VCaP (cell line): ENCODE measurements around the gene GTF3A.

Experiments
- H3K27ac ChIP-seq: fragments of 450-650 bp; 2 replicates; pipeline ENCODE4 v1.5.1; 2017
- TF ChIP-seq, protein P1 (sequence below): fragments of 450-650 bp; conservative IDR thresholded peaks from 2 replicates; pipeline ENCODE4 v1.5.1; 2017; ENCODE audit warnings: mild to moderate bottlenecking, moderate library complexity

GTF3A gene

DNA sequence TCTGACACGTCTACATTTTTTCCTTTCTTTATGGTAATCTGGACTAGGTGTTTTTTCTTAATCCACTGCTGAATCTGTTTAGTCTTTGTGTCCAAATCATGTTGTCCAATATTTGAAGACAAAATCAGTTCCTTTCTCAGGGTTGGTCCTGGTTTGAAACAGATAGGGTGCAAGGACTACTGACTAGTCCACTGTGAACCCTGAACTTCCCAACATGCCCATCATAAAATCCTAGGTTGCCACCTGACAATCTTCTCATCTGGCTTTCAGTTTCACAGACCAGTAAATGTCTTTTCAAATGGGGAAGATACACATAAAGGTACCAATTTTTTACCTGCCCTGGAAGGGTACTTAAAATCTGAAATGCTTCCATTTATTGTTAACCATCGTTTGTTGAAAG lies 12.7 kb downstream of the GTF3A start:
- no peak overlapping the region for H3K27ac ChIP-seq
- TF ChIP-seq, protein P1, sequence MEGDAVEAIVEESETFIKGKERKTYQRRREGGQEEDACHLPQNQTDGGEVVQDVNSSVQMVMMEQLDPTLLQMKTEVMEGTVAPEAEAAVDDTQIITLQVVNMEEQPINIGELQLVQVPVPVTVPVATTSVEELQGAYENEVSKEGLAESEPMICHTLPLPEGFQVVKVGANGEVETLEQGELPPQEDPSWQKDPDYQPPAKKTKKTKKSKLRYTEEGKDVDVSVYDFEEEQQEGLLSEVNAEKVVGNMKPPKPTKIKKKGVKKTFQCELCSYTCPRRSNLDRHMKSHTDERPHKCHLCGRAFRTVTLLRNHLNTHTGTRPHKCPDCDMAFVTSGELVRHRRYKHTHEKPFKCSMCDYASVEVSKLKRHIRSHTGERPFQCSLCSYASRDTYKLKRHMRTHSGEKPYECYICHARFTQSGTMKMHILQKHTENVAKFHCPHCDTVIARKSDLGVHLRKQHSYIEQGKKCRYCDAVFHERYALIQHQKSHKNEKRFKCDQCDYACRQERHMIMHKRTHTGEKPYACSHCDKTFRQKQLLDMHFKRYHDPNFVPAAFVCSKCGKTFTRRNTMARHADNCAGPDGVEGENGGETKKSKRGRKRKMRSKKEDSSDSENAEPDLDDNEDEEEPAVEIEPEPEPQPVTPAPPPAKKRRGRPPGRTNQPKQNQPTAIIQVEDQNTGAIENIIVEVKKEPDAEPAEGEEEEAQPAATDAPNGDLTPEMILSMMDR, result no peak

DNA sequence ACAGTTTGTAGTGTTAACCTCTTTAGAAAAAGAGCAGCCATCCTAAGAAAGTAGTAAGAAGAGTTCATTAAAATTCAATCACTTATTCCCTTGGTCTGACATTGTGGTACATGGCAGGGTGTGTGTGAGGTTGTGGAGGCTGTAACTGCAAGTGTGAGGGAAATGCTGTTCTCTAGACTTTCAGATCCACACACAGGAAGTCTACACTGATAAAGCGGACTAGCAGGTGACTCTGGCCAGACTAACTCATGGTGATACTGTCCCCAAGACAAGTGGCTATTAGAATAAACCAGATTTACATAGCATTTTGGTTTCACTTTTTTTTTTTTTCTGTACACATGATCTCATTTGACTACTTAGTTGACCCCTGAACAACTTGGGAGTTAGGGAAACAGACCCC lies 16.0 kb downstream of the GTF3A start:
- H3K27ac ChIP-seq, result no peak overlapping the region
- TF ChIP-seq, protein P1, result no peak

DNA sequence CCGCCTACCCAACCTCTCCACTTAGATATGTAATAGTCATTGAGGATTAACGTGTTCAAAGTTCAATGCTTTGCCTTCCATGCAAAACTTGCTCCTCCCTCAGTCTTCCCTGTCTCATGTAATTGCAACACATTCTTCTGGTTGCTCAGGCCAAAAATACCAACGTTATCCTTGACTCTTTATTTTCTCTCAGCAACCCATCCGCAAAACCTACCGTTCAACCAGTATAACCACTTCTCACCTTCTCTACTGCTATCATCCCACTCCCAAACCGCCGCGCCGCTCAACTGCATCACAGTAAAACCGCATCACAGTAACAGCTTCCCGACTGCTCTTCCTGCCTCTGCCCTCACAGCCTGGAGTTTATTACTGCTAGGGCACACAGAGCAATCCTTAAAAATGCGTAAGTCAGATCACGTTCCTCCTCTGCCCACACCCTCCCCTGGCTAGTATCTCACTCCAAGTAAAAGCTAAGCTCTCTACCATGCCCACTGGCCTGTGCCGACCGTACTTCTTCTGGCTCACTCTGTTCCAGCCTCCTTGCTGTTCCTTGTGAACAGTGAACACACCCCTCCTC lies 17.7 kb downstream of the GTF3A start:
- TF ChIP-seq, protein P1, result no peak
- peak overlapping the region; percentile 30; the same call in 1 of the 2 replicates for H3K27ac ChIP-seq

DNA sequence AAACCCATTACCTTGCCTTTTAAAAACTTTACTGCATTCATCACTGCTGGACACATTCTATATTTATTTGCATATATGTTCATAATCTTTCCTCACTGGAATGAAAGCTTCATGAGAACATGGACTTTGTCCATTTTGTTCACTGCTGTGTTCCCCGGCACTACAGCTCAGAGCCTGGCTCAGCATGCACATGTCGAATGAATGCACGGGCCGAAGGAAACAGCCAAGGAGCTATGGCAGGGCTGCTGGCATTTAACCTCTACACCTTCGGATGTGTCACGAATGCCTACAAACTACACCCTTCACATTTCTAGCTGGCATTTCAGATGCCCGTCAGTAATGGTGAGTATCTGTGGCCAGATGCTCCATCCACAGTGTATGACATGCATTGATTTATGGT lies 18.4 kb downstream of the GTF3A start:
- TF ChIP-seq, protein P1, result no peak
- H3K27ac ChIP-seq, result peak overlapping the region; percentile 30; the same call in 1 of the 2 replicates

DNA sequence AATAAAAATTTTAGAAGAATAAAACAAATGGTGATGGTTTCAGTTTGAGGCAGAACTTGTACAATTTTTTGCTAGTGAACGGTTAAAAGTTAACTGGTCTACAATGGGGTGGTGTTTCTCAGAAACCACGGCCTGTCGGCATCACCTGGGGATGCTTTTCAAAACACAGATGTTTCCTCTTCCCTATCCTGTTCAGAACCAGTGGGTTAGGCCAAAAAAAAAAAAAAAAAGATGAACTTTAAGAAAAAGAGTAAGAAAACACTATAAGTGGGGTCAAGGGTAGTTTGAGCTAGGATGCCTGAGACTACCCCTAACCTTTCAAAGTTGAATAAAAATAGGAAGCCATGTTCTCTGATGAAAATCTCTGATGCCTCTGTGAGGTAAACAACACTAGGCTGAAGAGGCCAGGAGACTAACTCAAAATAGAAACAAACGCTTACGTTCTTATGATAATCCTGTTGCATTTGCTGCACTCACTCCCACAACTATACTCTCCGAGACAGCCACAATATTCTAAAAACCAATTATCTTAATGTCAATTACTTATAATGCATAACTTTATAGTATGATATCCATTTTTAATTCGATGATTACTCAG lies 22.7 kb downstream of the GTF3A start:
- TF ChIP-seq, protein P1, result no peak
- no peak overlapping the region for H3K27ac ChIP-seq

DNA sequence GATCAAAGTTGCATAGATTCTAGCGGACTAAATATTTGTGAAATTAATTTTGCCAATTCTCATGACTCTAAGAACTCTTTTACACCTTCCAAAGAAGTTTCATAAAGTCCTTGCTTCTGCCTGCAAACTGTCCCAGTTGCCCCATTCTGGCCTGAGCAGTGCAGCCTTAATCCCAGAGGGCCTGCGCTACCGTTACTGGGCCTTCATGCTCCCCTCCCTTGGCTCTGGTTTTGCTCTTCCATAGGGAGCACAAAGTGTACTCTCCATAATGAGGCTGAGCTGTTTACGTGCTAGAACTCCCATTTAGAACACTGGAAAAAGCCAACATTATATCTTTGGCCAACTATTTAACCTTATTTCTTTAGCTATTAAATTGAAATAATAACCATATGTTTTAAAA lies 23.9 kb downstream of the GTF3A start:
- peak overlapping the region; percentile 97 for H3K27ac ChIP-seq
- TF ChIP-seq, protein P1, result no peak

DNA sequence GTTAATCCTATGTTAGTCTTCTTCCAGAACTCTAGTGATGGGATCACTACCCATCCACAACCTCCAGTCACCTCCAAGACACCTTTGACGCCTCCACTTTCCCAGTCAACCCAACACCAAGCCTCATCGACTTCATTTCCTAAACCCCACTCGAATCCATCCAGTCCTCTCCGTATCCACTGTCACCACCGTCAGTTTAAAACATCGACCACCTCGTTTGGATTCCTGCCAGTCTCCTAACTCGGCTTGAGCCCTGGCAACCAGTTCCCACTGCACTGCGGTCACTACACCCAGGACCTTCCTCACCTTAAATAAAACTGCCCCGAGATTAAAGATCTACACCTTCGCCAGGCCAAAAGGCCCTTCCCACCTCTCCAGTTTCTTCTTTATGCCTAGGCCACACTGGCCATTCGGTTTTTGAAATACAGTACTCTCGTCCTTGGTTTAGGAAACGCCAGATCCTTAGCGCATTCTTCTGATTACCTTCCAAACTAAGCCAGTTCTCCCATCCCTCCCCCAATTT lies 24.7 kb downstream of the GTF3A start:
- peak overlapping the region; percentile 97 for H3K27ac ChIP-seq

More for the DNA sequence above, 24.7 kb downstream of the GTF3A start:
- TF ChIP-seq, protein P1, result no peak
